HCT116 (cell line): ENCODE data around the gene A2M. TPM values are rescaled to one million over a fixed set of nuclear protein-coding genes. Genes with fewer than 3 reads are reported as not detected.

Experiments
- ATAC-seq: fragments of 200-7000 bp; cut with Tn5 transposase; 2 replicates; pipeline ENCODE4 v1.9.1; 2020; ENCODE audit warnings: mild to moderate bottlenecking, moderate library complexity
- BruUV-seq: library from RNA; stranded (reverse); fragments of 400-500 nt; replicated peaks from 2 replicates; lab custom pipeline; 2021; lab: Mats Ljungman, UMichigan
- CTCF ChIA-PET: fragments of 300-600 bp; sonication (Branson Sonifier 250); formaldehyde crosslinking; loops from one replicate; lab custom pipeline; 2021; ENCODE audit warnings: antibody characterized with exemption; lab: Charles Lee
- POLR2A ChIA-PET: fragments of 300-600, 350-600 bp; sonication (Branson Sonifier 250); formaldehyde crosslinking; loops from one replicate; lab custom pipeline; 2021; ENCODE audit warnings: antibody characterized with exemption; lab: Charles Lee
- RAD21 ChIA-PET, 2 experiments: fragments of 300-600 bp; sonication (Branson Sonifier 250); formaldehyde crosslinking; loops; one replicate each; lab custom pipeline; 2023; ENCODE audit warnings: low total read pairs in 2 of 2; ENCODE audit not compliant: uncharacterized antibody in 2 of 2, unreplicated experiment in 2 of 2, low non-redundant PET in 1 of 2; lab: Charles Lee
- DNase-seq: peaks from one replicate; pipeline ENCODE4 v3.0.0-alpha.2; 2010; ENCODE audit warnings: low read depth, low spot score
- H2AFZ ChIP-seq: fragments of 200-600 bp; shearing (Covaris generic), sonication (generic); 2 replicates; pipeline ENCODE4 v1.6.1; 2017; ENCODE audit warnings: low read depth, mixed run types, mixed read lengths, antibody characterized with exemption, low read length; ENCODE audit not compliant: poor library complexity, severe bottlenecking
- H3K27ac ChIP-seq: 2 replicates; pipeline ENCODE4 v1.5.1; 2012; ENCODE audit warnings: low read depth, low read length
- H3K27me3 ChIP-seq: fragments of 200-600 bp; sonication (generic); 2 replicates; pipeline ENCODE4 v1.6.1; 2016; ENCODE audit warnings: mixed run types, low read length, mixed read lengths; ENCODE audit not compliant: insufficient read depth
- H3K36me3 ChIP-seq, 2 experiments: fragments of 200-500 bp in 1 of 2; fragments of 200-600 bp in 1 of 2; sonication (Bioruptor generic) in 1 of 2; sonication (generic) in 1 of 2; 2 replicates each; pipeline versions ENCODE4 v1.5.1 to v1.6.1; 2014 to 2016; ENCODE audit warnings: low read length in 2 of 2, inconsistent platforms in 1 of 2, mixed read lengths in 1 of 2, mixed run types in 1 of 2; ENCODE audit not compliant: insufficient read depth in 2 of 2, control insufficient read depth in 1 of 2
- H3K4me1 ChIP-seq, 2 experiments: fragments of 200-600 bp in 1 of 2; sonication (generic) in 1 of 2; 2 replicates each; pipeline versions ENCODE4 v1.5.1 to v1.6.1; 2012 to 2017; ENCODE audit warnings: low read length in 2 of 2, inconsistent platforms in 1 of 2, mild to moderate bottlenecking in 1 of 2, mixed read lengths in 1 of 2, mixed run types in 1 of 2, moderate library complexity in 1 of 2; ENCODE audit not compliant: insufficient read depth in 2 of 2, control insufficient read depth in 1 of 2
- H3K4me2 ChIP-seq: fragments of 200-600 bp; sonication (generic); 2 replicates; pipeline ENCODE4 v1.6.1; 2017; ENCODE audit warnings: mixed run types, low read length, mixed read lengths
- H3K4me3 ChIP-seq, 2 experiments: fragments of 200-600 bp in 1 of 2; sonication (generic) in 1 of 2; replicated peaks in 1 of 2; 2 replicates each; pipeline ENCODE4 v1.5.1; 2011 to 2016; ENCODE audit warnings: low read length in 2 of 2, control low read depth in 1 of 2, low read depth in 1 of 2, mild to moderate bottlenecking in 1 of 2, mixed read lengths in 1 of 2, mixed run types in 1 of 2
- H3K79me2 ChIP-seq: fragments of 200-600 bp; sonication (generic); 2 replicates; pipeline ENCODE4 v1.6.1; 2017; ENCODE audit warnings: mild to moderate bottlenecking, mixed run types, low read length, moderate library complexity, mixed read lengths; ENCODE audit not compliant: insufficient read depth
- H3K9ac ChIP-seq: fragments of 200-600 bp; sonication (generic); 2 replicates; pipeline ENCODE4 v1.6.1; 2016; ENCODE audit warnings: low read length, mixed read lengths
- H3K9me2 ChIP-seq: fragments of 200-600 bp; sonication (generic), shearing (Covaris generic); 2 replicates; pipeline ENCODE4 v1.6.1; 2017; ENCODE audit warnings: mixed run types, mild to moderate bottlenecking, moderate library complexity; ENCODE audit not compliant: insufficient read depth
- H3K9me3 ChIP-seq, 2 experiments: fragments of 200-500 bp in 1 of 2; fragments of 200-600 bp in 1 of 2; sonication (Bioruptor generic) in 1 of 2; sonication (generic) in 1 of 2; 2 replicates each; pipeline ENCODE4 v1.6.1; 2014 to 2017; ENCODE audit warnings: low read length in 2 of 2, mixed read lengths in 2 of 2, inconsistent platforms in 1 of 2, low read depth in 1 of 2, mild to moderate bottlenecking in 1 of 2, mixed run types in 1 of 2, moderate library complexity in 1 of 2; ENCODE audit not compliant: control insufficient read depth in 1 of 2, insufficient read depth in 1 of 2
- H4K20me1 ChIP-seq: fragments of 200-600 bp; sonication (generic), shearing (Covaris generic); 2 replicates; pipeline ENCODE4 v1.6.1; 2017; ENCODE audit warnings: mixed run types, mild to moderate bottlenecking, moderate library complexity; ENCODE audit not compliant: insufficient read depth
- CBX3 ChIP-seq: IDR thresholded peaks from 2 replicates; pipeline ENCODE4 v1.6.1; 2012; ENCODE audit warnings: low read depth
- EGR1 ChIP-seq: IDR thresholded peaks from 2 replicates; pipeline ENCODE4 v1.6.1; 2012; ENCODE audit warnings: low read depth
- ELF1 ChIP-seq: IDR thresholded peaks from 2 replicates; pipeline ENCODE4 v1.6.1; 2012; ENCODE audit warnings: low read depth, borderline replicate concordance
- EZH2phosphoT487 ChIP-seq: fragments of 200-600 bp; IDR thresholded peaks from 2 replicates; pipeline ENCODE4 v1.6.1; 2018; ENCODE audit warnings: antibody characterized with exemption, borderline replicate concordance
- SRF ChIP-seq: IDR thresholded peaks from 2 replicates; pipeline ENCODE4 v1.6.1; 2012; ENCODE audit warnings: low read depth
- TCF7L2 ChIP-seq: IDR thresholded peaks from 2 replicates; pipeline ENCODE4 v1.7.0; 2011; ENCODE audit warnings: borderline replicate concordance, inconsistent platforms; ENCODE audit not compliant: insufficient read depth, insufficient read length; ENCODE audit errors: extremely low read depth
- ZFX ChIP-seq: fragments of 450-650 bp; IDR thresholded peaks from 2 replicates; pipeline ENCODE4 v1.6.1; 2017
- ZNF274 ChIP-seq: fragments of 200-500 bp; sonication (Bioruptor generic); IDR thresholded peaks from 2 replicates; pipeline ENCODE4 v1.6.1; 2014; ENCODE audit warnings: mild to moderate bottlenecking, low read depth, low read length, inconsistent platforms
- intact Hi-C: fragments of 100-400 bp; cut with micrococcal nuclease; formaldehyde crosslinking; loops from 2 replicates; pipeline ENCODE4 v1.10.0; 2022
- total RNA-seq: library from RNA; stranded (reverse); gene quantifications from one replicate; pipeline ENCODE4 v1.2.1, GENCODE V29; 2021; ENCODE audit not compliant: unreplicated experiment
- TF ChIP-seq, protein P1 (sequence below): IDR thresholded peaks from 2 replicates; pipeline ENCODE4 v1.6.1; 2011; ENCODE audit warnings: mild to moderate bottlenecking, low read length, moderate library complexity; ENCODE audit not compliant: insufficient replicate concordance; ENCODE audit errors: extremely low read depth
- TF ChIP-seq, protein P2 (sequence below): IDR thresholded peaks from 2 replicates; pipeline ENCODE4 v1.6.1; 2012; ENCODE audit warnings: low read depth
- TF ChIP-seq, protein P3 (sequence below), 3 experiments: fragments of 200-600 bp in 1 of 3; sonication (generic) in 1 of 3; IDR thresholded peaks in 2 of 3; conservative IDR thresholded peaks in 1 of 3; 2 replicates each; pipeline ENCODE4 v1.5.1; 2012 to 2017; ENCODE audit warnings: low read depth in 2 of 3, low read length in 2 of 3, antibody characterized with exemption in 1 of 3, borderline replicate concordance in 1 of 3, control low read depth in 1 of 3, mild to moderate bottlenecking in 1 of 3, mixed read lengths in 1 of 3, mixed run types in 1 of 3, moderate library complexity in 1 of 3; ENCODE audit not compliant: insufficient read depth in 1 of 3

The A2M gene
- total RNA-seq, 1 experiment from 2014 or later, result 3.0 TPM

DNA sequence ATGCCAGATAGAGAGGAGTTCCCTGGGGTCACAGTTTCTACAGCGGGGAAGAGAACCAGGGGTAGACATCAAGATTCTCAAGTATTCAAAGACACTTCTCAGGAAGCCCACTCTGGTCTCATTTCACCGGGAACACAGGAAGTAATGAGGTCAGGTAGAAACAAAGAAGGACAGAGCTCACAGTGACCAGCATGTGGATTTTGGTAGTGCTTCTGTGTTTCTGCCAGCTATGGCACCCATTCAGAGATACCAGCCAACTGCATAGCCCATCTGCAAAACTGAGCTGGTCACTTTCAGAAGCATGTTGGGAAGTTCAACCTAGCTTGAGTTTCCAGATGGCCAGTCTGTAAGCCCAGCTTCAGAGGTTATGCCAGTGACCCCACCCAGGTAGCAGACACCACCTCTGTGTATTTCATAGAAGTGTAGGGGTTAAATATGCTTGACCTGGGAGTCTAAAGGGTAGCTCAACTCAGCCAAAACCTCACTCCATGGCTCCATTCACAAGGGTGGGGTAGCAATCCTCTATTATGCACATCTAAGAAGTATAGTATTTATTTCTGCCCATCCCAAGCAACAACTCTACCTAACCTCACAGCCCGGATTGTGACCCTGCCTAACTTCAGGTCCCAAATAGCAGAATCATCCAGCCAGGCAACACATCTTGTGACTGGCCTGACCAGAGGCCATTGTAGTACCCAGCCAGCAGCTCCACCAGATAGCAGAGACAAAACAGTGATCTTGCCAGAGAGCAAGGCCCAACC is 33.9 kb downstream of the A2M start:
- H3K79me2 ChIP-seq, result no peaks in the 10 kb centered on the region
- H3K9me3 ChIP-seq, result peaks cover 0 to 12% of the 10 kb centered on the region in 2 experiments; a peak in 2 of 4 replicates
- ATAC-seq (no peak), DNase-seq (no peak)
- H3K27ac ChIP-seq, result no peak overlapping the region
- no peaks in the 10 kb centered on the region for H3K36me3 ChIP-seq
- H3K4me2 ChIP-seq, result no peak overlapping the region
- intact Hi-C loops, result no loop called here
- no peaks in the 10 kb centered on the region for H3K9me2 ChIP-seq
- H3K9ac ChIP-seq, result no peak overlapping the region
- CTCF ChIA-PET, result no interaction called here
- H4K20me1 ChIP-seq, result no peaks in the 10 kb centered on the region
- POLR2A ChIA-PET, result no interaction called here
- BruUV-seq, result no TSS peak
- no peaks in the 10 kb centered on the region for H3K4me1 ChIP-seq
- TF ChIP-seq, protein P1, sequence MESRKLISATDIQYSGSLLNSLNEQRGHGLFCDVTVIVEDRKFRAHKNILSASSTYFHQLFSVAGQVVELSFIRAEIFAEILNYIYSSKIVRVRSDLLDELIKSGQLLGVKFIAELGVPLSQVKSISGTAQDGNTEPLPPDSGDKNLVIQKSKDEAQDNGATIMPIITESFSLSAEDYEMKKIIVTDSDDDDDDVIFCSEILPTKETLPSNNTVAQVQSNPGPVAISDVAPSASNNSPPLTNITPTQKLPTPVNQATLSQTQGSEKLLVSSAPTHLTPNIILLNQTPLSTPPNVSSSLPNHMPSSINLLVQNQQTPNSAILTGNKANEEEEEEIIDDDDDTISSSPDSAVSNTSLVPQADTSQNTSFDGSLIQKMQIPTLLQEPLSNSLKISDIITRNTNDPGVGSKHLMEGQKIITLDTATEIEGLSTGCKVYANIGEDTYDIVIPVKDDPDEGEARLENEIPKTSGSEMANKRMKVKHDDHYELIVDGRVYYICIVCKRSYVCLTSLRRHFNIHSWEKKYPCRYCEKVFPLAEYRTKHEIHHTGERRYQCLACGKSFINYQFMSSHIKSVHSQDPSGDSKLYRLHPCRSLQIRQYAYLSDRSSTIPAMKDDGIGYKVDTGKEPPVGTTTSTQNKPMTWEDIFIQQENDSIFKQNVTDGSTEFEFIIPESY, result no peak
- no peak for TF ChIP-seq CBX3
- TF ChIP-seq, protein P2, sequence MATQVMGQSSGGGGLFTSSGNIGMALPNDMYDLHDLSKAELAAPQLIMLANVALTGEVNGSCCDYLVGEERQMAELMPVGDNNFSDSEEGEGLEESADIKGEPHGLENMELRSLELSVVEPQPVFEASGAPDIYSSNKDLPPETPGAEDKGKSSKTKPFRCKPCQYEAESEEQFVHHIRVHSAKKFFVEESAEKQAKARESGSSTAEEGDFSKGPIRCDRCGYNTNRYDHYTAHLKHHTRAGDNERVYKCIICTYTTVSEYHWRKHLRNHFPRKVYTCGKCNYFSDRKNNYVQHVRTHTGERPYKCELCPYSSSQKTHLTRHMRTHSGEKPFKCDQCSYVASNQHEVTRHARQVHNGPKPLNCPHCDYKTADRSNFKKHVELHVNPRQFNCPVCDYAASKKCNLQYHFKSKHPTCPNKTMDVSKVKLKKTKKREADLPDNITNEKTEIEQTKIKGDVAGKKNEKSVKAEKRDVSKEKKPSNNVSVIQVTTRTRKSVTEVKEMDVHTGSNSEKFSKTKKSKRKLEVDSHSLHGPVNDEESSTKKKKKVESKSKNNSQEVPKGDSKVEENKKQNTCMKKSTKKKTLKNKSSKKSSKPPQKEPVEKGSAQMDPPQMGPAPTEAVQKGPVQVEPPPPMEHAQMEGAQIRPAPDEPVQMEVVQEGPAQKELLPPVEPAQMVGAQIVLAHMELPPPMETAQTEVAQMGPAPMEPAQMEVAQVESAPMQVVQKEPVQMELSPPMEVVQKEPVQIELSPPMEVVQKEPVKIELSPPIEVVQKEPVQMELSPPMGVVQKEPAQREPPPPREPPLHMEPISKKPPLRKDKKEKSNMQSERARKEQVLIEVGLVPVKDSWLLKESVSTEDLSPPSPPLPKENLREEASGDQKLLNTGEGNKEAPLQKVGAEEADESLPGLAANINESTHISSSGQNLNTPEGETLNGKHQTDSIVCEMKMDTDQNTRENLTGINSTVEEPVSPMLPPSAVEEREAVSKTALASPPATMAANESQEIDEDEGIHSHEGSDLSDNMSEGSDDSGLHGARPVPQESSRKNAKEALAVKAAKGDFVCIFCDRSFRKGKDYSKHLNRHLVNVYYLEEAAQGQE, result no peak
- TF ChIP-seq EGR1, result no peak
- TF ChIP-seq, protein P3, sequence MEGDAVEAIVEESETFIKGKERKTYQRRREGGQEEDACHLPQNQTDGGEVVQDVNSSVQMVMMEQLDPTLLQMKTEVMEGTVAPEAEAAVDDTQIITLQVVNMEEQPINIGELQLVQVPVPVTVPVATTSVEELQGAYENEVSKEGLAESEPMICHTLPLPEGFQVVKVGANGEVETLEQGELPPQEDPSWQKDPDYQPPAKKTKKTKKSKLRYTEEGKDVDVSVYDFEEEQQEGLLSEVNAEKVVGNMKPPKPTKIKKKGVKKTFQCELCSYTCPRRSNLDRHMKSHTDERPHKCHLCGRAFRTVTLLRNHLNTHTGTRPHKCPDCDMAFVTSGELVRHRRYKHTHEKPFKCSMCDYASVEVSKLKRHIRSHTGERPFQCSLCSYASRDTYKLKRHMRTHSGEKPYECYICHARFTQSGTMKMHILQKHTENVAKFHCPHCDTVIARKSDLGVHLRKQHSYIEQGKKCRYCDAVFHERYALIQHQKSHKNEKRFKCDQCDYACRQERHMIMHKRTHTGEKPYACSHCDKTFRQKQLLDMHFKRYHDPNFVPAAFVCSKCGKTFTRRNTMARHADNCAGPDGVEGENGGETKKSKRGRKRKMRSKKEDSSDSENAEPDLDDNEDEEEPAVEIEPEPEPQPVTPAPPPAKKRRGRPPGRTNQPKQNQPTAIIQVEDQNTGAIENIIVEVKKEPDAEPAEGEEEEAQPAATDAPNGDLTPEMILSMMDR (IDR thresholded peaks at IDR 0.05 in 2 of 3, conservative IDR thresholded peaks at IDR 0.05 in 1 of 3; ENCODE audit: borderline replicate concordance in 1 of 3, insufficient read depth in 1 of 3, low read depth in 2 of 3, low read length in 2 of 3), result no peak
- TF ChIP-seq SRF, result no peak
- TF ChIP-seq TCF7L2, result no peak
- no peak for TF ChIP-seq EZH2phosphoT487
- no peak for TF ChIP-seq ZFX
- TF ChIP-seq ELF1, result no peak
- no peak for TF ChIP-seq ZNF274
- H3K27me3 ChIP-seq, result no peaks in the 10 kb centered on the region
- H2AFZ ChIP-seq, result no peak overlapping the region
- RAD21 ChIA-PET, result no interaction called here
- no peak overlapping the region for H3K4me3 ChIP-seq
